HG03097 (cell line): Measurements from ENCODE around the gene TTLL7.

Experiments
- ATAC-seq: cut with Tn5 transposase; IDR thresholded peaks from one replicate; pipeline ENCODE4 v1.9.1; 2021; ENCODE audit not compliant: unreplicated experiment, low FRiP score

The TTLL7 gene

GRCh38 chr1:83998498-83999315 is at the start of gene TTLL7:
Gene TTLL7 (minus strand): TSS chr1:83999132. CDS start chr1:83952211, 46,921 bp downstream.
- peak; percentile 80 for ATAC-seq

- no peak for ATAC-seq
Measured at GRCh38 chr1:84042461-84042860, 43.5 kb upstream of the TTLL7 start.

GRCh38 chr1:84037758-84038611 is 39.1 kb upstream of the TTLL7 start:
- no peak for ATAC-seq

GRCh38 chr1:84031802-84032327 is 32.9 kb upstream of the TTLL7 start:
- ATAC-seq, result no peak

GRCh38 chr1:84027368-84027767 is 28.4 kb upstream of the TTLL7 start:
- no peak for ATAC-seq

- no peak for ATAC-seq
Measured at GRCh38 chr1:84025966-84026365, 27.0 kb upstream of the TTLL7 start.

GRCh38 chr1:84021822-84022221 is 22.9 kb upstream of the TTLL7 start:
- ATAC-seq, result no peak

GRCh38 chr1:84020151-84020550 is 21.2 kb upstream of the TTLL7 start:
- ATAC-seq, result no peak

- ATAC-seq, result no peak
Measured at GRCh38 chr1:84019217-84019616, 20.3 kb upstream of the TTLL7 start.

GRCh38 chr1:84013708-84014107 is 14.8 kb upstream of the TTLL7 start:
- no peak for ATAC-seq

GRCh38 chr1:84012018-84012417 is 13.1 kb upstream of the TTLL7 start:
- no peak for ATAC-seq

- no peak for ATAC-seq
Measured at GRCh38 chr1:84010136-84010535, 11.2 kb upstream of the TTLL7 start.

- ATAC-seq, result no peak
Measured at GRCh38 chr1:84008631-84009030, 9.7 kb upstream of the TTLL7 start.

- no peak for ATAC-seq
Measured at GRCh38 chr1:84006591-84006990, 7.7 kb upstream of the TTLL7 start.

GRCh38 chr1:84001501-84001900 is 2.6 kb upstream of the TTLL7 start:
- no peak for ATAC-seq

GRCh38 chr1:84000954-84001495 is 2.1 kb upstream of the TTLL7 start:
- no peak for ATAC-seq

- ATAC-seq, result no peak
Measured at GRCh38 chr1:84000196-84000885, 1.4 kb upstream of the TTLL7 start.

GRCh38 chr1:83999316-83999819 is 436 bp upstream of the TTLL7 start:
- ATAC-seq, result peak; percentile 77

- ATAC-seq, result no peak
Measured at GRCh38 chr1:83998205-83998497, 781 bp downstream of the TTLL7 start.

- no peak for ATAC-seq
Measured at GRCh38 chr1:83997631-83998030, 1.3 kb downstream of the TTLL7 start.

- no peak for ATAC-seq
Measured at GRCh38 chr1:83996621-83997020, 2.3 kb downstream of the TTLL7 start.
